Stimulated activated CD8-positive, alpha-beta memory T cell treated with anti-CD3 and anti-CD28 coated beads, Interleukin-7, amount 100 ng/mL, for 1 hour (primary cell): Measurements from ENCODE around the gene GOSR2.
"Not testable (repeated sequence)": the region's sequence is repeated elsewhere in the genome, so short reads cannot be mapped to it uniquely, and the experiment has no call there.

Source experiments
- DNase-seq, 2 donors: peaks; one replicate each; pipeline ENCODE4 v3.0.0-alpha.2; 2020; ENCODE audit warnings: low read depth in 2 of 2

Gene GOSR2

GRCh38 chr17:46930051-46930450 is 7.1 kb downstream of the GOSR2 start:
- no peak for DNase-seq

- DNase-seq: no peak
Measured at GRCh38 chr17:46931596-46931995, 8.6 kb downstream of the GOSR2 start.

GRCh38 chr17:46935658-46936266 is 12.8 kb downstream of the GOSR2 start:
- DNase-seq: no peak

DNA sequence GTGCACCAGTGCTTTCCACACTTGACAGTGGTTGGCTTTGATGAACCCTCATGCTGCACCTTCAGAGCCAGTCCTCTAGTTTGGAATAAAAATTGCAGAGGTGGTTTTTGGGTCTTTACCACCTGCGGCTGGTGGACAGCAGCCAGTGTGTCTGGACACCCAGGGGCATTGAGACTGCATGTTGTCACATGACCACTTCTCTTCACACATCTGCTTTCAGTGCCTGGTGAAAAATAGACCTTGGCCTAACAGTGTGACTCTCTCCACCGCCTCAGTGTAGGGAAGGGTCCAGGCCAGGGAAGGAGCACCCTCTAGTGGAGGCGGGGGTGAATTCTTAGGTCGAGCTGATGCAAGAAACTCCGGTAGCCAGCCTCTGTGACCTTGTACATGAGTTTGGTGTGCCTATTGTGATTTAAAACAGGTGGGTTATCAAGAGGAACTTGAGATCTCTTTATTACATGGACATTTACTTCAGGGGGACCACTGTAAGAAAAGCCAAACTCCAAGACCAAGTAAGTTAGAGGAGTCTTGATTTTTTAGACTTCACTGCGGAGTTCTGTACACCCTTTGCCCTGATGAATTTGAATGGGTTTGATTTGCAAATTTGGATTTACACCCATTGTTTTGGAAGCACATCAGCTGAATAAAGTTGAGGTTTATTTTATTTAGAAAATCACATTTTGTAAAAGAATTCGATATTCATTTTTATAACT is 17.9 kb downstream of the GOSR2 start:
- peak; percentile 17 to 39 for DNase-seq

DNA sequence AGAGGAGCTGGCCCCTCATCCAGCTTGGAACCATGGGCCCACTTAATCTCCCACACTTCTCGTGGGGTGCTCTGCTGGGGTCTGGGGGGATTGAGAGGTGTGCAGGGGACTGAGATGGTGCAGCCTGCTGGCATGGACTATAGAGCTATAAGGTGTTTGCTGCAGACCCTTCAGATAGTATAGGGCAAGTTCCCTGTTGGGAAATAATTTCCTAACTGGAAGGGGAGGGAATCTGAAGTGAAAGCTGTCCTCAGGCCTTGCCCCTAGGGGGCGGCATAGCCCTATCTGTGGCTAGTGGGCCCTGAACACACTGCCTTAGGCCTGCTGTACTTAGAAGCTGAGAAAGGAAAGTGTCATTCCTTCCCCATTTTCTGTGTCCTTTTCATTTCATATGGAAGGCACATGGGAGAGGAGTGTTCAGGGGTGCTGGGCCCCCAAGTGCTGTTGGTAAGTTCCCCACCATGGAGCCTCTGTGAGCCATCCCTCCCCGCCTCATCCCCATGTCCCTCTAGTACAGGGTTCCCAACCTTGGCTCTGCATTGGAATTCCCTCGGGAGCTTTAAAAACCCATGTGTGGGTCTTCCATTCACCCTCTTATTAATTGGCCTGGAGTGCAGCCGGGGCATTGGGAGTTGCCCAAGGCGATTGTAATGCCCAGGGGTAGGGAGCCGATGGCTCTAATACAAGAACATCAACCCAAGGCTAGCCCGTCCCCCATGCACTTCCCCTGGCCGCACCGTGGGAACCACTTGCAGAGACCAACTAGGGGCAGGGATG is 19.7 kb downstream of the GOSR2 start:
- no peak for DNase-seq

DNA sequence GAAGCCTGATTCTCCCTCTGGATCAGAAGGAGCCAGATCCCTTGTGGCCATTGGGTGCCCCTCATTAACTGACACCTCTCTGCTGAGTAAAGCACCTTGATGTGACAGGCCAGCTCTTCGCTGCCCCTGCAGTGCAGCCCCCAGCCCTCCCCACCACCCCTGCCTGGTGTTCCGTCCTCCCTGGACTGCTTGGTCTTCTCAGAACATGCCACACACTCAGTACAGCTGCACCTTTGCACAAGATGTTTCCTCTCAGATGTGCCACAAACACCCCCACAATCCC is 20.2 kb downstream of the GOSR2 start:
- DNase-seq: no peak

- no peak for DNase-seq
Measured at GRCh38 chr17:46943501-46944393, 20.8 kb downstream of the GOSR2 start.

- DNase-seq: no peak
Measured at GRCh38 chr17:46944931-46945330, 22.0 kb downstream of the GOSR2 start.

DNA sequence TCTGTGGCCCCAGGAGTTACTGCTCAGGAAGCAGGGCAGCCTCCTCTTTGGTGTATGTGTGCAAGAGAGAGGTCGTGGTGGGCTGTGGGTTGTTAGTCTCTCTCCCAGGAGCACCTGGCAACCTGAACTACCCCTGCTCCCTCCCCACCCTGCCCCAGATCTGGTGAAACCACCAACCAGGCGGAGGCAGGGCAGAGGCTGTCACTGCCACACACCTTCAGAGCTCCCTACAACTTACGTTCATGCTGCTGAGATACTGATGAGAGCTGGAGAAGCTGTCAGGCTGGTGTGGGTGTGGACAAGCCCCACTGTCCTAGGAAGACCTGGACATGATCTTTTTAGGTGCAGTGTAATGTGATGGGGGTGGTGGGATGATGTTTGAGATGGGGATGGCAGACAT is 24.3 kb downstream of the GOSR2 start:
- DNase-seq: no peak

DNA sequence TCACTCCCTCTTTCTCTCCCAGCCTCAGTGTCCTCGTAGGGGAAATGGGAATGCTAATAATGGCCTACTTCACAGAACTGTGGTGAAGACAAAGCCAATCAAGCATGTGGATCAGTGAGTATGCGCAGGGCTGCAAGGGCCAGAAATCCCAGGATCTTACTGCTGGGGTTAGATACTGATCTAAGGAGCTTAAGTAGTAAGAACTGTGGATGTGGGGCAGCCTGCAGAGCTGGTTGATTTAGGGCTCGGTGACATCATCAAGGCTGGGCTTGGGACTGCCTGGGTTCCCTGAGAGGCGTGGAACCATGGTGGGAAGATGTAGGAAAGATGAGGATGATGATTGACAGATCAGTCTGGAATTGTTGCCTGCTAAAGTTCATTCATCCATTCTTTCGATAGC is 25.6 kb downstream of the GOSR2 start:
- no peak for DNase-seq

GRCh38 chr17:46949291-46950174 is 26.6 kb downstream of the GOSR2 start:
- DNase-seq: no peak

- no peak for DNase-seq
Measured at GRCh38 chr17:46950342-46950996, 27.5 kb downstream of the GOSR2 start.

DNA sequence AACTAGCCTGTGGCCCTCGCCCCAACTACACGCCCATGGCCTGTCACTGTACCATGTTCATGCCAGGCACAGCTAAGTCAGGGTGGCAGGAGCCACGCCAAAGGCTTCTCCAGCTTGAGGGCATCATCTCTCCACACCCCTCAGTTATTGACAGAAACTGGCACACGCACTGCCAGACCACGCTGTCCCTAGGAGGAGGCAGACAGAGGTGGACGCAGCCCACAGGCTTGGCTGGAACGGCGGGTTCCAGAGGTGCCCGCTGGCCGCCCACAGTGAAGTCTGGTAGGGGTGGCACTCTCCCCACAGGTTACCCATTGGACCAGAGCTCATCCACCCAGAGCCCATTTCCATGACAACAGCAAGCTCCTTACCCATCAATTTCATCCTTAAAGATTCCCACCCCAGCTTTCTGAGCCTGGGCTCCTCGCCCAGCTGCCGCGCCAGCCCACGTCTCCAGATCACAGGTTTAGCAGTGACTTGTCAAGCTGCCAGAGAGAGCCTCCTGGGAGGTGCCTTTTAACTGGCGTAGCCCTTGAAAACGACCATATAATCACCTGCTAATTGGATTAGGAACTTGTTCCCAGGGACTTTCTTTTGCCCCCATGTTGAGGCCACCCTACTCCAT is 28.1 kb downstream of the GOSR2 start:
- no peak for DNase-seq

DNA sequence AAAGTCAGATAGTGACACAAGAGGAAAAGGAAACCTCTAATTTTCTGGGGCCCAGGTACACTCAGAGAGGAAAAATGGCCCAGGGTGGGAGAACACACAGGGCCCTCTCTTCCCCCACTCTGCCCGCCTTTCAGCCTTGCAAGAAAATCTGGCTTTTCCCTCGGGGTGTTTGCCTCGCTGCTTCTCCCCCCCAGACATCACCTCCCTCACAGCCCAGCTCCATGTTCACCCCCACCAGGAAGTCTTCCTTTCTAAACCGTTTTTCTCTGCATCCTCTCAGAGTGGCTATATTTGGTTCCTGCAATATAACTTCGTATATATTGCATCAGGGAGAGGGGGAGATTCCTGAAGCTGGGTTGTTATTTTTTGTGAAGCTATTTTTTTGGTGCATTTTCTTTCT is 28.7 kb downstream of the GOSR2 start:
- DNase-seq: no peak

GRCh38 chr17:46952115-46952514 is 29.2 kb downstream of the GOSR2 start:
- no peak for DNase-seq

DNA sequence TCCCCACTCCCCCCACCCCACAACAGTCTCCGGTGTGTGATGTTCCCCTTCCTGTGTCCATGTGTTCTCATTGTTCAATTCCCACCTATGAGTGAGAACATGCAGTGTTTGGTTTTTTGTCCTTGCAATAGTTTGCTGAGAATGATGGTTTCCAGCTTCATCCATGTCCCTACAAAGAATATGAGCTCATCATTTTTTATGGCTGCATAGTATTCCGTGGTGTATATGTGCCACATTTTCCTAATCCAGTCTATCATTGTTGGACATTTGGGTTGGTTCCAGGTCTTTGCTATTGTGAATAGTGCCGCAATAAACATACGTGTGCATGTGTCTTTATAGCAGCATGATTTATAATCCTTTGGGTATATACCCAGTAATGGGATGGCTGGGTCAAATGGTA is 30.2 kb downstream of the GOSR2 start:
- not testable (repeated sequence) for DNase-seq

- DNase-seq: no peak
Measured at GRCh38 chr17:46958041-46958591, 35.2 kb downstream of the GOSR2 start.

DNA sequence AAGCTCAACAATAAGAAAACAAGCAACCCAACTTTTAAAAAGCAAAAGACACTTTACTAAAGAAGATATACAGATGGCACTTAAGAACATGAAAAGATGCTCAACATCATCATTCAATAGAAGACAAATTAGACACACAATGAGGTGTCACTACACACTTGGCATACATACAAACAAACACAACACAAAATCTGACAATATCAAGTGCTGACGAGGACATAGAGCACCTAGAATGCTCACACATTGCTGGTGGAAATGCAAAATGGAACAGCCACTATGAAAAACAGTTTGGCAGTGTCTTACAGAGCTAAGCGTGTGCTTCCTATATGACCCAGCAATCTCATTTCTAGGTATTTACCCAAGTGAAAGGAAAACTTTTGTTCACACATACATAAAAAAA is 37.2 kb downstream of the GOSR2 start:
- DNase-seq: no peak

DNA sequence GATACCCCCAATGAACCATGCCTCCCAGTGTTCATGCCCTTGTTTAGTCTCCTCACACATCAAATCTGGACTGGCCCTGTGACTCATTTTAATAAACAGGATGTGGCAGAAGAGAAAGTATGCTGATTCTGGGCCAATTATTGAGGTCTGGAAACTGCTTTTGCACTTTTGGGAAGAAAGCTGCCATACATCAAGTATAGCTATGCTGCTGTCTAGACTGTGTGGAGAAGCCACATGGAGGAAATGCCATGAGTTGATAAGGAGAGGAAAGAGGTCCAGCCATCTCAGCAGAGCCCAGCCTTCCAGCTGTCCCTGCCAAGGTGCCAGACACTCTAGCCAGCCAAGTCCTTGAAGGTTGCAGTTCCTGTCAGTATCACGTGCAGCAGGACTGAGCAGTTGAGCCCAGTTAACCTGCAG is 39.4 kb downstream of the GOSR2 start:
- no peak for DNase-seq

DNA sequence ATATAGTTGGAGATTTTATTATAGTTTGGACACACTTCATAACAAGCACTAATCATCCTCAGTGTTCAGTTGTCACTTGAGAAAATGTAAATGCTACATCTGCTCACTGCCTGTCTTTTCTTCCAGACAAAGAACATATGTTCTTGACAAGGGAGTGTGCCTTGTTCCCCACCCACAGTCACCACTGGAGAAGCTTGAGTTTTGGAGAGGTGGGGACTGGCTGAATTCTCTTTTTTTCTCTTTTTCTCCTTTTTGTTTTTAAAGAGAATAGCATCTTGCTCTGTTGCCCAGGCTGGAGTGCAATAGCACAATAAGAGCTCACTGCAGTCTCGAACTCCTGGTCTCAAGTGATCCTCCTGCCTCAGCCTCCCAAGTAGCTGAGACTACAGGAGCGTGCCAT is 40.6 kb downstream of the GOSR2 start:
- DNase-seq: no peak
